Mesendoderm (in vitro differentiated cells): ENCODE measurements around the gene PTK7.

ENCODE experiments used
- DNase-seq: peaks from one replicate; pipeline ENCODE4 v3.0.0; 2013
- H2AK5ac ChIP-seq: 2 replicates; pipeline ENCODE4 v1.6.1; 2013; ENCODE audit warnings: low read length, inconsistent platforms
- H2BK120ac ChIP-seq: 2 replicates; pipeline ENCODE4 v1.6.1; 2013; ENCODE audit warnings: low read depth, mild to moderate bottlenecking, low read length, moderate library complexity, mixed read lengths
- H2BK15ac ChIP-seq: replicated peaks from 2 replicates; pipeline ENCODE4 v1.6.1; 2013; ENCODE audit warnings: low read depth, mild to moderate bottlenecking, moderate library complexity
- H2BK5ac ChIP-seq: 2 replicates; pipeline ENCODE4 v1.6.1; 2013; ENCODE audit warnings: low read length, inconsistent platforms
- H3K18ac ChIP-seq: 2 replicates; pipeline ENCODE4 v1.6.1; 2013; ENCODE audit warnings: mild to moderate bottlenecking, low read length, mixed read lengths
- H3K23ac ChIP-seq: one replicate; pipeline ENCODE4 v1.6.1; 2013; ENCODE audit warnings: low read length
- H3K27ac ChIP-seq: 2 replicates; pipeline ENCODE4 v1.5.1; 2013; ENCODE audit warnings: low read depth, mild to moderate bottlenecking, inconsistent platforms, low read length, moderate library complexity
- H3K27me3 ChIP-seq: 2 replicates; pipeline ENCODE4 v1.6.1; 2013; ENCODE audit warnings: low read length, control low read depth, mild to moderate bottlenecking, inconsistent platforms; ENCODE audit not compliant: insufficient read depth, poor library complexity
- H3K36me3 ChIP-seq: 2 replicates; pipeline ENCODE4 v1.6.1; 2013; ENCODE audit warnings: low read length, inconsistent platforms; ENCODE audit not compliant: control insufficient read depth, insufficient read depth
- H3K4ac ChIP-seq: one replicate; pipeline ENCODE4 v1.6.1; 2013; ENCODE audit warnings: low read depth, mild to moderate bottlenecking, low read length, moderate library complexity
- H3K4me1 ChIP-seq: 2 replicates; pipeline ENCODE4 v1.6.1; 2013; ENCODE audit warnings: low read depth, low read length, inconsistent platforms; ENCODE audit not compliant: control insufficient read depth
- H3K4me2 ChIP-seq: 2 replicates; pipeline ENCODE4 v1.6.1; 2013; ENCODE audit warnings: low read length
- H3K4me3 ChIP-seq: 2 replicates; pipeline ENCODE4 v1.5.1; 2013; ENCODE audit warnings: mild to moderate bottlenecking, low read length
- H3K56ac ChIP-seq: one replicate; pipeline ENCODE4 v1.6.1; 2013; ENCODE audit warnings: low read length
- H3K79me1 ChIP-seq: 2 replicates; pipeline ENCODE4 v1.6.1; 2013; ENCODE audit warnings: low read length, inconsistent platforms
- H3K79me2 ChIP-seq: 2 replicates; pipeline ENCODE4 v1.6.1; 2013; ENCODE audit warnings: mild to moderate bottlenecking, low read length; ENCODE audit not compliant: control insufficient read depth, insufficient read depth
- H3K9ac ChIP-seq: 2 replicates; pipeline ENCODE4 v1.6.1; 2013; ENCODE audit warnings: low read length, inconsistent platforms
- H4K5ac ChIP-seq: one replicate; pipeline ENCODE4 v1.6.1; 2013; ENCODE audit warnings: low read length
- H4K8ac ChIP-seq: one replicate; pipeline ENCODE4 v1.6.1; 2013; ENCODE audit warnings: low read depth, mild to moderate bottlenecking, control low read depth, low read length, moderate library complexity
- WGBS: extraction: QIAGEN DNeasy Blood & Tissue Kit; methylation state at CpG from one replicate; pipeline ENCODE4 v1.1.7; 2013; ENCODE audit warnings: low lambda C conversion rate, missing lambda C conversion rate; ENCODE audit not compliant: insufficient coverage; ENCODE audit errors: extremely low coverage; 5-methylcytosine and 5-hydroxymethylcytosine counted together

The PTK7 gene

DNA sequence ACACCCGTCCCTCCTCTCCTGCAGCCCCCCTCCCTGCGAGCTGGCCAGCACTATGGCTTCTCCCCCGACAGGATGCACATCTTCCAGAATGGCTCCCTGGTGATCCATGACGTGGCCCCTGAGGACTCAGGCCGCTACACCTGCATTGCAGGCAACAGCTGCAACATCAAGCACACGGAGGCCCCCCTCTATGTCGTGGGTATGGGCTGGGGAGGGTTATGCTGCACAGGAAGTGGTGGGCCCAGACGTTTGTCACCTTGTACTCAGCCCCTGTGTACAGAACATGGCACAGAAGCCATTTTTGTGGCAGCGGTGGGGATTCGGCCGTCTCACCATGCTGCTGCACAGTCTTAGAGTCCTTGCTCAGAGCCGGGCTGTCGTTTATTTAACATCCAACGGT lies 66.0 kb downstream of the PTK7 start:
- H3K4me3 ChIP-seq = no peak overlapping the region
- H3K56ac ChIP-seq = no peak overlapping the region
- H3K9ac ChIP-seq = no peak overlapping the region
- no peak overlapping the region for H3K27ac ChIP-seq
- H3K4ac ChIP-seq = no peak overlapping the region
- no peak overlapping the region for H4K5ac ChIP-seq
- no peak overlapping the region for H3K4me2 ChIP-seq
- no peak overlapping the region for H2BK15ac ChIP-seq
- DNase-seq = no peak
- H3K23ac ChIP-seq = no peak overlapping the region
- no peak overlapping the region for H4K8ac ChIP-seq
- no peaks in the 10 kb centered on the region for H3K79me1 ChIP-seq
- H2BK120ac ChIP-seq = no peak overlapping the region
- no CpG with 5 or more reads among the region's 14 CpGs for WGBS
- no peaks in the 10 kb centered on the region for H3K4me1 ChIP-seq
- no peak overlapping the region for H2BK5ac ChIP-seq
- H3K36me3 ChIP-seq = peaks cover 8% of the 10 kb centered on the region
- H2AK5ac ChIP-seq = no peak overlapping the region
- no peaks in the 10 kb centered on the region for H3K79me2 ChIP-seq
- H3K27me3 ChIP-seq = no peaks in the 10 kb centered on the region
- H3K18ac ChIP-seq = no peak overlapping the region

DNA sequence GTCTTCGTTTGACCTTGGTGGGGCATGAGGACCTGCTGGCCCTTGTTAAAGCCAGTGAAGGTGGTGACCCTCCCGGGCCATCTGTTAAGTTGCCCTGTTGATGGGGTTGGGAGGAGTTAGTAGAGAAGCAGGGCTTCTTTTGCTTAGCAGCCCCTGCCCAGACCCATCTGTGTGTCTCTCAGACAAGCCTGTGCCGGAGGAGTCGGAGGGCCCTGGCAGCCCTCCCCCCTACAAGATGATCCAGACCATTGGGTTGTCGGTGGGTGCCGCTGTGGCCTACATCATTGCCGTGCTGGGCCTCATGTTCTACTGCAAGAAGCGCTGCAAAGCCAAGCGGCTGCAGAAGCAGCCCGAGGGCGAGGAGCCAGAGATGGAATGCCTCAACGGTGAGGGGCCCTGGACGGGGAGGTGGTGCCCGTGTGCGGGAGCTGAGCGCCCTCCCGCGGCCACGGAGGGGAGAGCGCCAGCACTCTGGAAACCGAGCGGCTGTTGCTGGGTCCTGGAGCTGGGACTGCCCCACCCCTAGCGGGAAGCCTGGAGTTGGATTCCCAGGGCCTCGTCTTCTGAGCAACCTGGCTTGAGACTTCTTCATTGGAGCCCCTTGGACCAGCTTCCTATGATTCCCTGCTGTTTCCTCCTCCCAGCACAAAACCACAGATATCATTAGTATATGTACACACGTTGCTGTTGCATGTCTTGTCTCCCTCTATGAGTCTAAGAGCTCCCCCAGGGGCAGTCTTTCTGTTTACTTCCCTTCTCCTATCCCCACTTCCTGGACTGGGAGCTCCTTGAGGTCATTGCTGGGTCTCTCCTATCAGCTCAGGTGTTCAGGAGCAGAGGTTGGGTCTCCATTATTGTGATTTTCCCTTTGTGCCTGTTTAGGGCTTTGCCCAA lies 67.4 kb downstream of the PTK7 start:
- Histone ChIP-seq H2AK5ac (no peak overlapping the region), H3K79me1 (no peaks in the 10 kb centered on the region), H3K9ac (peak overlapping the region; percentile 21), H3K4ac (no peak overlapping the region), H3K23ac (no peak overlapping the region), H3K27me3 (no peaks in the 10 kb centered on the region), H3K4me2 (no peak overlapping the region), H2BK5ac (no peak overlapping the region), H3K27ac (no peak overlapping the region), H2BK15ac (no peak overlapping the region), H3K36me3 (peaks cover 11% of the 10 kb centered on the region), H3K4me1 (no peaks in the 10 kb centered on the region), H2BK120ac (no peak overlapping the region), H3K79me2 (no peaks in the 10 kb centered on the region), H3K18ac (no peak overlapping the region), H3K4me3 (no peak overlapping the region), H4K5ac (no peak overlapping the region), H3K56ac (peak overlapping the region; percentile 42), H4K8ac (no peak overlapping the region)
- DNase-seq = peak; percentile 96
- WGBS = no CpG with 5 or more reads among the region's 25 CpGs

DNA sequence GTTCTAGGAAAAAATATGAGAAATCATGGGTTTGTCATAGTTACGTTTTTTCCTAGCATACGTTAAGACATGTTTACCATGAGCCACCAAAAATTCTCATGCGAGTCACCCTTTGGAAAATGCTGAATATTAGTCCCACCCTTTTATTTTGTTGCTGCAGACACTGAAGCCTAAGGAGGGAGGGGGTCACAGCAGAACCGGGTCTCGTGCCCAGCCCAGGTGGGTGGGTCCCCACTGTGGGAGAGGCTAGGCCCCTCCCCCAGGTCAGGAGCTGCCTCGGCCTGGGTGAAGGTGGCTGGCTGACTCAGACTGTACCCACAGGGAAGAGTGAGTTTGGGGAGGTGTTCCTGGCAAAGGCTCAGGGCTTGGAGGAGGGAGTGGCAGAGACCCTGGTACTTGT lies 68.8 kb downstream of the PTK7 start:
- Histone ChIP-seq H3K9ac (no peak overlapping the region), H2BK5ac (no peak overlapping the region), H2AK5ac (no peak overlapping the region), H4K8ac (no peak overlapping the region), H3K18ac (no peak overlapping the region), H2BK120ac (no peak overlapping the region), H3K4me2 (no peak overlapping the region), H3K23ac (no peak overlapping the region), H3K27me3 (no peaks in the 10 kb centered on the region), H4K5ac (no peak overlapping the region), H3K36me3 (peaks cover 8% of the 10 kb centered on the region), H3K4me1 (no peaks in the 10 kb centered on the region), H3K79me2 (no peaks in the 10 kb centered on the region), H3K4ac (no peak overlapping the region), H3K56ac (no peak overlapping the region), H2BK15ac (no peak overlapping the region), H3K27ac (no peak overlapping the region), H3K79me1 (no peaks in the 10 kb centered on the region), H3K4me3 (no peak overlapping the region)
- DNase-seq = no peak
- no CpG with 5 or more reads among the region's 6 CpGs for WGBS

DNA sequence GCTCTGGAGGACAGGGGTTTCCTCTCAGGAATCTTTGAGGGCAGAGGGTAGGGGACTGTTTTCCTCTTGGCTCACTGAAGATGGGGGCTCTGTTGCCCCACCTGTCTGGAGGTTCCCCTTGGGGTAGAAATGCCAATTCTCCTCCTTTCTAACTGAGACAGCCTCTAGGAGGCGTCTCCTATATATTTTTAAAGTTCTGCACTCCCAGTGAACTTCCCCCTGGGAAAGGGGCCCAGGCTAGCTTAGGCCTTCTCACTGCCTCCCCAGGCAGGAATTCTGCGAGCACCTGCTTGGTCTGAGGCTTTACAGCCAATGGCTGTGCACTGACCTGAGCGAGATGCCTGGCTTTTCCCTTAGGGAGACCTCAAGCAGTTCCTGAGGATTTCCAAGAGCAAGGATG lies 70.1 kb downstream of the PTK7 start:
- no peak overlapping the region for H4K8ac ChIP-seq
- no peak overlapping the region for H2BK120ac ChIP-seq
- H3K18ac ChIP-seq = no peak overlapping the region
- H2BK15ac ChIP-seq = no peak overlapping the region
- no peak overlapping the region for H3K9ac ChIP-seq
- no peaks in the 10 kb centered on the region for H3K79me1 ChIP-seq
- no peak overlapping the region for H3K4me3 ChIP-seq
- WGBS = no CpG with 5 or more reads among the region's 3 CpGs
- peaks cover 8% of the 10 kb centered on the region for H3K36me3 ChIP-seq
- H3K56ac ChIP-seq = no peak overlapping the region
- no peak for DNase-seq
- H3K79me2 ChIP-seq = no peaks in the 10 kb centered on the region
- no peak overlapping the region for H3K4ac ChIP-seq
- no peak overlapping the region for H3K23ac ChIP-seq
- H3K27me3 ChIP-seq = no peaks in the 10 kb centered on the region
- H3K4me1 ChIP-seq = no peaks in the 10 kb centered on the region
- no peak overlapping the region for H4K5ac ChIP-seq
- H3K27ac ChIP-seq = no peak overlapping the region
- no peak overlapping the region for H2AK5ac ChIP-seq
- no peak overlapping the region for H3K4me2 ChIP-seq
- no peak overlapping the region for H2BK5ac ChIP-seq

DNA sequence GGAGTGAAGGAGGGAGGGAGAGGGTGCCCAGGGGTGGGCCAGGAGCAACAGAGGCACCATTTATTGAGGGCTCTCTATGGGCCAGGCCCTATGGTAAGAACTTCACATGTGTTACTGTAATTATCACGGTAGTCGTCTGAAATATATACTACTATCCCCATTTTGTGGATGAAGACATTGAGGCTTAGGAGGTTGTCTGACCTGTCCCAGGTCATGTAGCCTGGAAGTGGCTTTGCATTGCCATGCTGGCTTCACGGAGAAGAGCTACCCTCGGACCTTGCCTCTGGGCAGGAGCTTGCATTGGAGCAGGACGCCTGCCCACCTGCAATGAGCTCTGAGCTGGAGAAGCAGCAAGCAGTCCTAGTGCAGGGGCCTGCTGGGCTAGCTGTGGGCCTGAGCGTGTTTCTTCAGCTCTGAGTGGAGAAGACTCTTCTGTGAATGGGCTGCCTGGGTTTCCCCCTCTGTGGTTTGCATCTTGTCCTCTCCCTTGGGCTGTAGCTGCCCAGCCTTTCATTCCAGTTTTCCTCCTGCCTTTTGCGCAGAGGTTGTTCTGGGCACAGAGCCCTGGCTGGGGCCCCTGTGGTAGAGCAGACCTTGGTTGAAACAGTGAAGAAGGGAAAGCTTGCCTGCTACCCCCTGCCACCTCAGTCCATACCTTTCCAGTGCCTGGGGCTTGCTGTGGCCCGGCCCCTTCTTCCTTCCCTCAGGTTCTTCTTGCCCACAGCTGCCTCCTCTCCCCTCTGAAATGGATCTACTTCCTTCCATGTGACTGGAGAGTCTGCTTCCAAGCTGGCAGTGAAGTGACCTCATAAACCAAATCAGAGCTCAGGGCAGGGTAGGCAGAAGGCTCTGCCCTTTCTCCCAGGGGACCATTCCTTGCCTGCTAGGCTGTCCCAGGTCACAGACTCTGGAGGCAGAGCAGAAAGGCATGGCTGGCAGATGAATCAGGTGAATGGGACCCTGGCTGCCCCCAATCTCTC lies 70.9 kb downstream of the PTK7 start:
- Histone ChIP-seq H2BK5ac (no peak overlapping the region), H3K27me3 (no peaks in the 10 kb centered on the region), H3K79me1 (no peaks in the 10 kb centered on the region), H3K18ac (no peak overlapping the region), H3K4me3 (no peak overlapping the region), H2AK5ac (no peak overlapping the region), H3K27ac (no peak overlapping the region), H2BK15ac (no peak overlapping the region), H3K79me2 (no peaks in the 10 kb centered on the region), H3K23ac (no peak overlapping the region), H3K4me1 (no peaks in the 10 kb centered on the region), H4K5ac (no peak overlapping the region), H3K4ac (no peak overlapping the region), H4K8ac (no peak overlapping the region), H3K36me3 (peaks cover 7% of the 10 kb centered on the region), H3K56ac (no peak overlapping the region), H2BK120ac (no peak overlapping the region), H3K4me2 (no peak overlapping the region), H3K9ac (no peak overlapping the region)
- no peak for DNase-seq
- WGBS = no CpG with 5 or more reads among the region's 8 CpGs
